Prostate gland (tissue), 2 donors: ENCODE results near the gene ZNF502. TPM values are rescaled to one million over a fixed set of nuclear protein-coding genes. Genes with fewer than 3 reads are reported as not detected.

Experiments used
- DNase-seq: peaks from one replicate; pipeline ENCODE4 v3.0.0-alpha.2; 2019; ENCODE audit warnings: low spot score
- H3K27ac ChIP-seq, 2 donors: fragments of 200-600 bp; sonication (generic); 2 replicates each; pipeline ENCODE4 v1.5.1; 2017 to 2019
- H3K27me3 ChIP-seq: fragments of 200-600 bp; sonication (generic); replicated peaks from 2 replicates; pipeline ENCODE4 v1.5.1; 2019; ENCODE audit not compliant: insufficient read depth
- H3K36me3 ChIP-seq, 2 donors: fragments of 200-600 bp; sonication (generic); 1 replicate in 1 of 2; 2 replicates in 1 of 2; pipeline versions ENCODE4 v1.5.1 to v1.8.1; 2017 to 2019
- H3K4me1 ChIP-seq: fragments of 200-600 bp; sonication (generic); replicated peaks from 2 replicates; pipeline ENCODE4 v1.5.1; 2019
- H3K4me3 ChIP-seq, 2 donors: fragments of 200-600 bp; sonication (generic); 2 replicates each; pipeline ENCODE4 v1.5.1; 2017 to 2019
- H3K9me3 ChIP-seq: fragments of 200-600 bp; sonication (generic); 2 replicates; pipeline ENCODE4 v1.5.1; 2017
- POLR2A ChIP-seq: fragments of 450-650 bp; IDR thresholded peaks from one replicate; pipeline ENCODE4 v1.6.1; 2016; ENCODE audit warnings: antibody characterized with exemption, mild to moderate bottlenecking
- POLR2AphosphoS5 ChIP-seq: sonication (generic); formaldehyde crosslinking; IDR thresholded peaks from one replicate; pipeline ENCODE4 v1.6.1; 2017; ENCODE audit warnings: antibody characterized with exemption
- WGBS: methylation state at CpG from one replicate; pipeline ENCODE4 v1.1.5; 2018; 5-methylcytosine and 5-hydroxymethylcytosine counted together
- intact Hi-C: fragments of 100-400 bp; cut with DNase I; formaldehyde crosslinking; loops from one replicate; pipeline ENCODE4 v1.14.2; 2022
- total RNA-seq, 2 donors: library from RNA; depleted of rRNA; stranded (reverse); fragments of >200 nt; gene quantifications; one replicate each; pipeline ENCODE4 v1.1.0, GENCODE V29; 2016
- TF ChIP-seq, protein P1 (sequence below), 4 experiments: fragments of 200-600 bp in 2 of 4; fragments of 450-650 bp in 2 of 4; sonication (generic) in 2 of 4; IDR thresholded peaks; 1 replicate in 3 of 4; 2 replicates in 1 of 4; pipeline ENCODE4 v1.5.1; 2016 to 2019; ENCODE audit warnings: antibody characterized with exemption in 4 of 4, mild to moderate bottlenecking in 2 of 4, moderate library complexity in 2 of 4

Gene ZNF502
- total RNA-seq, 2 donors from 2014 or later = 6.5 to 9.6 TPM

DNA sequence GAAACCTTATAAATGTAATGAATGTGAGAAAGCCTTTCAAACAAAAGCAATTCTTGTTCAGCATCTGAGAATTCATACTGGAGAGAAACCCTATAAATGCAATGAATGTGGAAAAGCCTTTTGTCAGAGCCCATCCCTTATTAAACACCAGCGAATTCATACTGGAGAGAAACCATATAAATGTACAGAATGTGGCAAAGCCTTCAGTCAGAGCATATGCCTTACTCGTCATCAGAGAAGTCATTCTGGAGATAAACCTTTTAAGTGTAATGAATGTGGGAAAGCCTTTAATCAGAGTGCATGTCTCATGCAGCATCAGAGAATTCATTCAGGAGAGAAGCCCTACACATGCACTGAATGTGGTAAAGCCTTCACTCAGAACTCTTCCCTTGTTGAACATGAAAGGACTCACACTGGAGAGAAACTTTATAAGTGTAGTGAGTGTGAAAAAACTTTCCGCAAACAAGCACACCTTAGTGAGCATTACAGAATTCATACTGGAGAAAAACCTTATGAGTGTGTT, 22.2 kb downstream of the ZNF502 start:
- H3K36me3 ChIP-seq = no peaks in the 10 kb centered on the region
- no peak for DNase-seq
- no peak overlapping the region for H3K27ac ChIP-seq
- WGBS = 100% methylated on average over 3 of the region's 3 CpGs
- H3K4me1 ChIP-seq = no peaks in the 10 kb centered on the region
- intact Hi-C loops = no loop called here
- no peaks in the 10 kb centered on the region for H3K9me3 ChIP-seq
- TF ChIP-seq POLR2A (no peak), POLR2AphosphoS5 (no peak)
- TF ChIP-seq, protein P1, sequence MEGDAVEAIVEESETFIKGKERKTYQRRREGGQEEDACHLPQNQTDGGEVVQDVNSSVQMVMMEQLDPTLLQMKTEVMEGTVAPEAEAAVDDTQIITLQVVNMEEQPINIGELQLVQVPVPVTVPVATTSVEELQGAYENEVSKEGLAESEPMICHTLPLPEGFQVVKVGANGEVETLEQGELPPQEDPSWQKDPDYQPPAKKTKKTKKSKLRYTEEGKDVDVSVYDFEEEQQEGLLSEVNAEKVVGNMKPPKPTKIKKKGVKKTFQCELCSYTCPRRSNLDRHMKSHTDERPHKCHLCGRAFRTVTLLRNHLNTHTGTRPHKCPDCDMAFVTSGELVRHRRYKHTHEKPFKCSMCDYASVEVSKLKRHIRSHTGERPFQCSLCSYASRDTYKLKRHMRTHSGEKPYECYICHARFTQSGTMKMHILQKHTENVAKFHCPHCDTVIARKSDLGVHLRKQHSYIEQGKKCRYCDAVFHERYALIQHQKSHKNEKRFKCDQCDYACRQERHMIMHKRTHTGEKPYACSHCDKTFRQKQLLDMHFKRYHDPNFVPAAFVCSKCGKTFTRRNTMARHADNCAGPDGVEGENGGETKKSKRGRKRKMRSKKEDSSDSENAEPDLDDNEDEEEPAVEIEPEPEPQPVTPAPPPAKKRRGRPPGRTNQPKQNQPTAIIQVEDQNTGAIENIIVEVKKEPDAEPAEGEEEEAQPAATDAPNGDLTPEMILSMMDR (IDR thresholded peaks at IDR 0.05) = no peak
- H3K27me3 ChIP-seq = no peaks in the 10 kb centered on the region
- no peak overlapping the region for H3K4me3 ChIP-seq

DNA sequence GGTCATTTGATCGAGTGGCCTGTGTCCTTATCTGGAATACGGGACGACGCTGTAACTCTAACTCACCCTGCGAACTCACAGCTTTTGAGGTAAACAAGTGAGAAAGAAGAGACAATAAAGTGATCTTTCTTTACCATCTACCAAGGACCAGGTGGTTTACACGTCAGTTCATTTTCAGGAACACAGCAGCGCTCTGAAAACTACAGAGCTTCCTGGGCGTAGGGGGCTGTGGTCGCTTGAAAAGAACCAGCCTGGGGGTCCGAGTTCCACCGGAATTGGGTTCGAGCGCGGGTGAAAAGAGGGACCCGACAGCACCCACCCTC, 48.6 kb downstream of the ZNF502 start:
- intact Hi-C loops = loop anchor here (5.0 to 10.0 kb wide), 2 partner anchors 49 to 104 kb away; partner anchors contain the start of genes TMEM42 and ZNF502
- peaks cover 3% of the 10 kb centered on the region for H3K4me1 ChIP-seq
- H3K4me3 ChIP-seq = peak overlapping the region; percentile 64 to 77
- H3K27ac ChIP-seq = peak overlapping the region; percentile 63 to 71
- H3K36me3 ChIP-seq = no peaks in the 10 kb centered on the region
- TF ChIP-seq, protein P1 (IDR thresholded peaks at IDR 0.05) = no peak
- TF ChIP-seq POLR2A = no peak
- TF ChIP-seq POLR2AphosphoS5 = no peak
- under 1% methylated on average over 15 of the region's 15 CpGs for WGBS
- no peak for DNase-seq
- H3K9me3 ChIP-seq = no peaks in the 10 kb centered on the region
- no peaks in the 10 kb centered on the region for H3K27me3 ChIP-seq

DNA sequence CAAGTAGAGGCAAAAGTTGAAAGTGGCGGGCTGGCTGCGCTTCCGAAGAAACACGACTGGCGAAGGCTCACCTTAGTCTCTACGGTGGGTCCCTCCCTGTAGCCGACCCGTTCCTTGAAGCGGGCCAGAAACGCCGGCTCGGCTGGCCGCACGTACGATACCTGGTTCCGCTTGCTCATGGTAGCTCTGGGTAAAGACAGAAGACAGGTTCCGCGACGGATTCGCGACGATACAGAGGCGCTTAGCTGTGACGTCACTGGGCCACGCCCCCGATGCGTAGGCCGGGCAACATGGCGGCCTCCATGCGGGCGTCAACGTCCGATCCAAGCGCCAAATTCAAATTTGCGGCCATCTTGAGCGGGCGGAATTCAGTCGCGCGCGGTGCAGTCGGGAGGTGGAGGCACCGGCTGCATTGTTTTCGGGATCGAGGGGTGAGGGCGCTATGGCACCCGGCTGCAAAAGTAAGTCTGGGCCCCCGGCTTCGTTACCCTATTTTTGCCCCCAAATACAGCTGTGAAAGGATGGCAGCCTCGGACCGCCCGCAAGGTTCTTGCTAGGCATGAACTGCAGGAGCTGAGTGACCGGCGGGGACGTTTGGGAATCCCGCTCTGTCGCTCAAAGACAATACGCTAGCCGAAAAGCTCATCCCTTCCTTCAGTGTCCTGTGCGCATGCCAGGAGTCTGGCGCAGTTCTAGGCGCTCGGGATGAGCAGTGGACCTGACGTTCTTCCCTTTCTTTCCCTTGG, 49.1 kb downstream of the ZNF502 start, which contains the start of the genes KIAA1143 and KIF15:
Gene KIAA1143 (minus strand): TSS at position 196 of the 746 bp plus-strand sequence. CDS start 17 bp downstream, at position 179.
Gene KIF15 (plus strand): TSS at position 371 of the 746 bp plus-strand sequence. CDS start 72 bp downstream, at position 443.
- peaks cover 3% of the 10 kb centered on the region for H3K4me1 ChIP-seq
- H3K4me3 ChIP-seq = peak within 1 kb of the TSS; percentile 64 to 77
- 2% methylated on average over 61 of the region's 64 CpGs for WGBS
- TF ChIP-seq, protein P1 (IDR thresholded peaks at IDR 0.05) = peak in 2 of 4 experiments; percentile 14 to 27
- TF ChIP-seq POLR2AphosphoS5 = peak; percentile 98
- peak; percentile 33 for TF ChIP-seq POLR2A
- DNase-seq = peak; percentile 94
- intact Hi-C loops = loop anchor here (5.0 to 10.0 kb wide), 2 partner anchors 49 to 103 kb away; partner anchors contain the start of genes TMEM42 and ZNF502
- no peaks in the 10 kb centered on the region for H3K27me3 ChIP-seq
- no peaks in the 10 kb centered on the region for H3K9me3 ChIP-seq
- H3K27ac ChIP-seq = peak within 1 kb of the TSS; percentile 63 to 71
- no peaks in the 10 kb centered on the region for H3K36me3 ChIP-seq

DNA sequence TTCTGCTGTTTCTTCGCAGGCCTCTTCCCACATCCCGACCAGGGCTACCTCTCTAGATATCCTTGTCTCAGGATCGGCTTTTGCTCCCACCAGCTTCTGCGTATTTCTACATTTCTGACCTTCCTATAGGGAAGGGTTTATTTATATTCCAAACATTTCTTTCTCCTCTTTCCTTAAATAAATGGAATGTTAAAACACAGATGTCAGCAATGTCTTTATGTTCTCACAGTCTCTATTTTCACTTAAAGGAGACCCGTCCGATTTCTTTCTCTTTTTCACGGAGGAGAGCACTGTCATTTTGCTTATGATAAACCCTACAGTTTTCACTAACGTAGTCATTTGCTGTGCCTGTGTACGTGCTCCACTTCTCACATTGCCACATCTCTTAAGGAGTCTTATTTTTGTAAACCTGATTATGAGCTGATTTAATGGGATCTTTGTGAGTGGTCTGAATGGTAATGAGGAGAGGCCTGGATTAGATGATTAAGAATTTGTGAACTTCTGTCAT, 49.8 kb downstream of the ZNF502 start:
- H3K36me3 ChIP-seq = no peaks in the 10 kb centered on the region
- intact Hi-C loops = loop anchor here (5.0 to 10.0 kb wide), 2 partner anchors 50 to 103 kb away; partner anchors contain the start of genes TMEM42 and ZNF502
- no peaks in the 10 kb centered on the region for H3K27me3 ChIP-seq
- no peak for TF ChIP-seq POLR2AphosphoS5
- TF ChIP-seq, protein P1 (IDR thresholded peaks at IDR 0.05) = no peak
- WGBS = 1% methylated on average over 9 of the region's 9 CpGs
- H3K9me3 ChIP-seq = no peaks in the 10 kb centered on the region
- no peak overlapping the region for H3K27ac ChIP-seq
- peaks cover 3% of the 10 kb centered on the region for H3K4me1 ChIP-seq
- no peak for DNase-seq
- H3K4me3 ChIP-seq = peak overlapping the region; percentile 64 to 77
